22Rv1 (cell line): ENCODE results near the gene XPO4.

Experiments
- CTCF ChIP-seq: fragments of 450-650 bp; IDR thresholded peaks from 2 replicates; pipeline ENCODE4 v1.5.1; 2017; ENCODE audit warnings: mild to moderate bottlenecking
- ZFX ChIP-seq: fragments of 450-650 bp; IDR thresholded peaks from 2 replicates; pipeline ENCODE4 v1.6.1; 2017; ENCODE audit warnings: antibody characterized with exemption, borderline replicate concordance

GRCh38 chr13:20803180-20803965 lies 99.2 kb downstream of the XPO4 start:
- no peak for TF ChIP-seq CTCF
- no peak for TF ChIP-seq ZFX
